H9 (cell line): Measurements from ENCODE around the gene NXN. TPM values are rescaled to one million over a fixed set of nuclear protein-coding genes. Genes with fewer than 3 reads are reported as not detected.

Source experiments
- DNase-seq: peaks from one replicate; pipeline ENCODE4 v3.0.0-alpha.2; 2017
- H2AFZ ChIP-seq: one replicate; pipeline ENCODE4 v1.6.1; 2013; ENCODE audit warnings: mild to moderate bottlenecking, low read length, control low read depth, moderate library complexity
- H2AK5ac ChIP-seq: 2 replicates; pipeline ENCODE4 v1.6.1; 2013; ENCODE audit warnings: low read length, control low read depth, mixed read lengths; ENCODE audit not compliant: insufficient read length
- H2BK120ac ChIP-seq: one replicate; pipeline ENCODE4 v1.6.1; 2013; ENCODE audit warnings: low read depth, mild to moderate bottlenecking, low read length, control low read depth, inconsistent platforms; ENCODE audit not compliant: poor library complexity, severe bottlenecking
- H2BK12ac ChIP-seq: 2 replicates; pipeline ENCODE4 v1.6.1; 2013; ENCODE audit warnings: low read length, control low read depth, mixed read lengths, low read depth; ENCODE audit not compliant: insufficient read length
- H2BK15ac ChIP-seq: 2 replicates; pipeline ENCODE4 v1.6.1; 2013; ENCODE audit warnings: low read depth, low read length, control low read depth
- H2BK20ac ChIP-seq: one replicate; pipeline ENCODE4 v1.6.1; 2013; ENCODE audit warnings: low read depth, mild to moderate bottlenecking, low read length, control low read depth, inconsistent platforms; ENCODE audit not compliant: poor library complexity, severe bottlenecking
- H2BK5ac ChIP-seq: 2 replicates; pipeline ENCODE4 v1.6.1; 2013; ENCODE audit warnings: low read length, control low read depth, mixed read lengths; ENCODE audit not compliant: insufficient read length
- H3K14ac ChIP-seq: 2 replicates; pipeline ENCODE4 v1.6.1; 2013; ENCODE audit warnings: low read length, control low read depth; ENCODE audit not compliant: insufficient read depth
- H3K18ac ChIP-seq: 2 replicates; pipeline ENCODE4 v1.6.1; 2013; ENCODE audit warnings: low read depth, mild to moderate bottlenecking, mixed read lengths, low read length, control low read depth; ENCODE audit not compliant: insufficient read length
- H3K23ac ChIP-seq: 2 replicates; pipeline ENCODE4 v1.6.1; 2013; ENCODE audit warnings: low read length, control low read depth, mixed read lengths, low read depth; ENCODE audit not compliant: insufficient read length
- H3K23me2 ChIP-seq: 2 replicates; pipeline ENCODE4 v1.6.1; 2013; ENCODE audit warnings: low read depth, mild to moderate bottlenecking, mixed read lengths, low read length, control low read depth; ENCODE audit not compliant: insufficient read length, poor library complexity, severe bottlenecking
- H3K27ac ChIP-seq: 2 replicates; pipeline ENCODE4 v1.5.1; 2013; ENCODE audit warnings: low read length, control low read depth, mixed read lengths, low read depth; ENCODE audit not compliant: insufficient read length
- H3K27me3 ChIP-seq: 2 replicates; pipeline ENCODE4 v1.6.1; 2013; ENCODE audit warnings: low read length, control low read depth, inconsistent platforms; ENCODE audit not compliant: insufficient read depth
- H3K4ac ChIP-seq: 2 replicates; pipeline ENCODE4 v1.6.1; 2013; ENCODE audit warnings: low read depth, mild to moderate bottlenecking, control low read depth, inconsistent platforms, low read length, moderate library complexity
- H3K4me1 ChIP-seq: 2 replicates; pipeline ENCODE4 v1.6.1; 2013; ENCODE audit warnings: low read length, control low read depth, inconsistent platforms; ENCODE audit not compliant: insufficient read depth
- H3K4me2 ChIP-seq: 2 replicates; pipeline ENCODE4 v1.6.1; 2013; ENCODE audit warnings: low read length, control low read depth, mixed read lengths; ENCODE audit not compliant: insufficient read length, insufficient read depth
- H3K56ac ChIP-seq: 2 replicates; pipeline ENCODE4 v1.6.1; 2013; ENCODE audit warnings: low read depth, mild to moderate bottlenecking, mixed read lengths, low read length, control low read depth; ENCODE audit not compliant: insufficient read length
- H3K79me1 ChIP-seq: 2 replicates; pipeline ENCODE4 v1.6.1; 2013; ENCODE audit warnings: low read depth, mild to moderate bottlenecking, moderate library complexity, low read length, control low read depth, inconsistent platforms; ENCODE audit not compliant: insufficient read depth, poor library complexity, severe bottlenecking
- H3K79me2 ChIP-seq: 2 replicates; pipeline ENCODE4 v1.6.1; 2013; ENCODE audit warnings: low read length, control low read depth, inconsistent platforms; ENCODE audit not compliant: insufficient read depth
- H3K9ac ChIP-seq: 2 replicates; pipeline ENCODE4 v1.6.1; 2013; ENCODE audit warnings: low read length, control low read depth, mixed read lengths; ENCODE audit not compliant: insufficient read length; ENCODE audit errors: extremely low read depth
- H3K9me3 ChIP-seq: one replicate; pipeline ENCODE4 v1.6.1; 2013; ENCODE audit warnings: low read depth, low read length, inconsistent platforms; ENCODE audit not compliant: control insufficient read depth
- H3T11ph ChIP-seq: one replicate; pipeline ENCODE4 v1.6.1; 2013; ENCODE audit warnings: mild to moderate bottlenecking, low read length, control low read depth, inconsistent platforms
- H4K20me1 ChIP-seq: one replicate; pipeline ENCODE4 v1.6.1; 2013; ENCODE audit not compliant: control insufficient read depth, insufficient read length, insufficient read depth
- H4K5ac ChIP-seq: 2 replicates; pipeline ENCODE4 v1.6.1; 2013; ENCODE audit warnings: low read depth, mild to moderate bottlenecking, mixed read lengths, low read length, control low read depth; ENCODE audit not compliant: insufficient read length
- H4K8ac ChIP-seq: replicated peaks from 2 replicates; pipeline ENCODE4 v1.6.1; 2013; ENCODE audit warnings: low read length, control low read depth, mixed read lengths, low read depth; ENCODE audit not compliant: insufficient read length
- H4K91ac ChIP-seq: 2 replicates; pipeline ENCODE4 v1.6.1; 2013; ENCODE audit warnings: low read depth, mild to moderate bottlenecking, moderate library complexity, mixed read lengths, low read length, control low read depth; ENCODE audit not compliant: insufficient read length
- H3K27ac Mint-ChIP-seq, 3 experiments: 2 replicates in 2 of 3; 3 replicates in 1 of 3; pipeline ENCODE4 v1.8.0; 2020 to 2021; ENCODE audit warnings: mixed read lengths in 3 of 3, mild to moderate bottlenecking in 1 of 3, moderate library complexity in 1 of 3
- H3K27me3 Mint-ChIP-seq: 2 replicates; pipeline ENCODE4 v1.8.0; 2021; ENCODE audit warnings: low read depth, mild to moderate bottlenecking, moderate library complexity, mixed read lengths
- H3K36me3 Mint-ChIP-seq, 3 experiments: 2 replicates in 2 of 3; 3 replicates in 1 of 3; pipeline ENCODE4 v1.8.0; 2020 to 2021; ENCODE audit warnings: low read depth in 3 of 3, mixed read lengths in 3 of 3; ENCODE audit not compliant: insufficient read depth in 1 of 3
- H3K4me1 Mint-ChIP-seq, 2 experiments: 2 replicates each; pipeline ENCODE4 v1.8.0; 2020; ENCODE audit warnings: mixed read lengths in 2 of 2
- H3K4me3 Mint-ChIP-seq, 2 experiments: 2 replicates in 1 of 2; 3 replicates in 1 of 2; pipeline ENCODE4 v1.8.0; 2020 to 2021; ENCODE audit warnings: mild to moderate bottlenecking in 2 of 2, mixed read lengths in 2 of 2, moderate library complexity in 1 of 2
- H3K9me3 Mint-ChIP-seq, 2 experiments: 2 replicates in 1 of 2; 3 replicates in 1 of 2; pipeline ENCODE4 v1.8.0; 2020; ENCODE audit warnings: mild to moderate bottlenecking in 2 of 2, mixed read lengths in 2 of 2, moderate library complexity in 1 of 2
- WGBS: extraction: QIAGEN DNeasy Blood & Tissue Kit; methylation state at CpG from one replicate; pipeline ENCODE4 v1.1.7; 2013; ENCODE audit warnings: missing lambda C conversion rate, low lambda C conversion rate, mixed read lengths; ENCODE audit not compliant: insufficient read length; ENCODE audit errors: extremely low coverage; 5-methylcytosine and 5-hydroxymethylcytosine counted together
- total RNA-seq: library from RNA; stranded (reverse); gene quantifications from 2 replicates; pipeline ENCODE4 v1.2.1, GENCODE V29; 2021
- TF ChIP-seq, protein P1 (sequence below): fragments of 200-600 bp; sonication (generic); conservative IDR thresholded peaks from 3 replicates; pipeline ENCODE4 v1.8.0; 2021; ENCODE audit warnings: antibody characterized with exemption, mild to moderate bottlenecking

The NXN gene
- total RNA-seq, 1 experiment from 2014 or later, result 93.6 TPM

- H2AK5ac ChIP-seq, result no peak overlapping the region
- Mint-ChIP-seq H3K9me3 (no peaks in the 10 kb centered on the region), H3K36me3 (peaks cover 12 to 37% (median 24%) of the 10 kb centered on the region in 3 experiments), H3K27ac (peak overlapping the region; percentile 3 to 90 (median 74); a peak in 5 of 7 replicates), H3K4me3 (no peak overlapping the region), H3K27me3 (no peaks in the 10 kb centered on the region), H3K4me1 (peaks cover 58 to 62% of the 10 kb centered on the region in 2 experiments)
- no peak overlapping the region for H3K9ac ChIP-seq
- no peak overlapping the region for H3K4me2 ChIP-seq
- TF ChIP-seq, protein P1, sequence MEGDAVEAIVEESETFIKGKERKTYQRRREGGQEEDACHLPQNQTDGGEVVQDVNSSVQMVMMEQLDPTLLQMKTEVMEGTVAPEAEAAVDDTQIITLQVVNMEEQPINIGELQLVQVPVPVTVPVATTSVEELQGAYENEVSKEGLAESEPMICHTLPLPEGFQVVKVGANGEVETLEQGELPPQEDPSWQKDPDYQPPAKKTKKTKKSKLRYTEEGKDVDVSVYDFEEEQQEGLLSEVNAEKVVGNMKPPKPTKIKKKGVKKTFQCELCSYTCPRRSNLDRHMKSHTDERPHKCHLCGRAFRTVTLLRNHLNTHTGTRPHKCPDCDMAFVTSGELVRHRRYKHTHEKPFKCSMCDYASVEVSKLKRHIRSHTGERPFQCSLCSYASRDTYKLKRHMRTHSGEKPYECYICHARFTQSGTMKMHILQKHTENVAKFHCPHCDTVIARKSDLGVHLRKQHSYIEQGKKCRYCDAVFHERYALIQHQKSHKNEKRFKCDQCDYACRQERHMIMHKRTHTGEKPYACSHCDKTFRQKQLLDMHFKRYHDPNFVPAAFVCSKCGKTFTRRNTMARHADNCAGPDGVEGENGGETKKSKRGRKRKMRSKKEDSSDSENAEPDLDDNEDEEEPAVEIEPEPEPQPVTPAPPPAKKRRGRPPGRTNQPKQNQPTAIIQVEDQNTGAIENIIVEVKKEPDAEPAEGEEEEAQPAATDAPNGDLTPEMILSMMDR, result no peak
- H3K23me2 ChIP-seq, result no peaks in the 10 kb centered on the region
- no peak overlapping the region for H2BK120ac ChIP-seq
- peak overlapping the region; percentile 90 for H2BK12ac ChIP-seq
- H3K27me3 ChIP-seq, result no peaks in the 10 kb centered on the region
- no peak overlapping the region for H3K27ac ChIP-seq
- peaks cover 8% of the 10 kb centered on the region; the same call in 1 of the 2 replicates for H3K79me2 ChIP-seq
- no peak overlapping the region for H3K23ac ChIP-seq
- no peak overlapping the region for H2AFZ ChIP-seq
- H4K91ac ChIP-seq, result no peak overlapping the region
- no peak overlapping the region for H2BK15ac ChIP-seq
- H3K4ac ChIP-seq, result no peak overlapping the region
- WGBS, result no CpG with 5 or more reads among the region's 19 CpGs
- no peak overlapping the region for H3T11ph ChIP-seq
- H4K5ac ChIP-seq, result no peak overlapping the region
- no peak overlapping the region for H2BK20ac ChIP-seq
- no peak overlapping the region for H3K56ac ChIP-seq
- H3K18ac ChIP-seq, result no peak overlapping the region
- H2BK5ac ChIP-seq, result no peak overlapping the region
- no peaks in the 10 kb centered on the region for H3K79me1 ChIP-seq
- no peak overlapping the region for H4K8ac ChIP-seq
- no peaks in the 10 kb centered on the region for H3K9me3 ChIP-seq
- H3K14ac ChIP-seq, result peak overlapping the region; percentile 78
- DNase-seq, result no peak
- no peaks in the 10 kb centered on the region for H4K20me1 ChIP-seq
- peaks cover 3% of the 10 kb centered on the region; the same call in 1 of the 2 replicates for H3K4me1 ChIP-seq
Observed at GRCh38 chr17:917391-917811, 62.2 kb downstream of the NXN start.
